ENCODE results near the gene KBTBD12. TPM values are rescaled to one million over a fixed set of nuclear protein-coding genes. Genes with fewer than 3 reads are reported as not detected.

KBTBD12 gene
- total and polyA plus RNA-seq, 2 donors (not counting 1 experiment from before 2014, with no cell fraction given): not detected

GRCh38 chr3:127999509-128000106 is 84.6 kb downstream of the KBTBD12 start:
- H3K79me2 ChIP-seq (ENCODE audit: control insufficient read depth, insufficient read depth, low read length): no peaks in the 10 kb centered on the region
- H3K27me3 ChIP-seq (ENCODE audit: control insufficient read depth, insufficient read depth, low read length): peaks cover 16% of the 10 kb centered on the region
- no peak overlapping the region for H3K9ac ChIP-seq (ENCODE audit: insufficient read depth, low read length)
- no peaks in the 10 kb centered on the region for H3K36me3 ChIP-seq (ENCODE audit: control insufficient read depth, insufficient read depth, low read length)
- TF ChIP-seq CTCF (conservative IDR thresholded peaks at IDR 0.05 in 1 of 2, IDR thresholded peaks at IDR 0.05 in 1 of 2; ENCODE audit: low read depth in 1 of 2, low read length in 2 of 2): no peak
- TF ChIP-seq EZH2 (IDR thresholded peaks at IDR 0.05; ENCODE audit: low read length, missing control alignments): no peak
- H3K27ac ChIP-seq (ENCODE audit: insufficient read depth, low read length): no peak overlapping the region
- no peak overlapping the region for H3K4me3 ChIP-seq (replicated peaks in 1 of 4; ENCODE audit: control extremely low read depth in 1 of 4, insufficient read depth in 1 of 4, low read depth in 3 of 4, low read length in 4 of 4)
- H3K4me1 ChIP-seq (ENCODE audit: control insufficient read depth, extremely low read depth, insufficient read depth, low read length): no peaks in the 10 kb centered on the region
- no peaks in the 10 kb centered on the region for H3K9me3 ChIP-seq (ENCODE audit: control insufficient read depth, insufficient read depth, low read depth, low read length)
- peak in 1 of 2 donors; percentile 18 for DNase-seq (ENCODE audit: low read depth in 2 of 2)
- H3K4me2 ChIP-seq (ENCODE audit: extremely low read depth, insufficient read depth, low read length): no peak overlapping the region
- H4K20me1 ChIP-seq (ENCODE audit: control insufficient read depth, extremely low read depth, insufficient read depth, low read length): no peaks in the 10 kb centered on the region
- no peak overlapping the region for H2AFZ ChIP-seq (ENCODE audit: low read length)

GRCh38 chr3:128001576-128001975 is 86.5 kb downstream of the KBTBD12 start:
- H3K9me3 ChIP-seq (ENCODE audit: control insufficient read depth, insufficient read depth, low read depth, low read length): no peaks in the 10 kb centered on the region

GRCh38 chr3:128004661-128005060 is 89.6 kb downstream of the KBTBD12 start:
- H4K20me1 ChIP-seq (ENCODE audit: control insufficient read depth, extremely low read depth, insufficient read depth, low read length): no peaks in the 10 kb centered on the region
- peaks cover 10% of the 10 kb centered on the region for H3K27me3 ChIP-seq (ENCODE audit: control insufficient read depth, insufficient read depth, low read length)
- H3K4me1 ChIP-seq (ENCODE audit: control insufficient read depth, extremely low read depth, insufficient read depth, low read length): no peaks in the 10 kb centered on the region
- peak in 1 of 2 donors; percentile 16 for DNase-seq (ENCODE audit: low read depth in 2 of 2)
- H3K4me3 ChIP-seq (replicated peaks in 1 of 4; ENCODE audit: control extremely low read depth in 1 of 4, insufficient read depth in 1 of 4, low read depth in 3 of 4, low read length in 4 of 4): no peak overlapping the region
- H3K27ac ChIP-seq (ENCODE audit: insufficient read depth, low read length): no peak overlapping the region
- no peak for TF ChIP-seq EZH2 (IDR thresholded peaks at IDR 0.05; ENCODE audit: low read length, missing control alignments)
- TF ChIP-seq CTCF (conservative IDR thresholded peaks at IDR 0.05 in 1 of 2, IDR thresholded peaks at IDR 0.05 in 1 of 2; ENCODE audit: low read depth in 1 of 2, low read length in 2 of 2): no peak
- no peak overlapping the region for H3K9ac ChIP-seq (ENCODE audit: insufficient read depth, low read length)
- H3K9me3 ChIP-seq (ENCODE audit: control insufficient read depth, insufficient read depth, low read depth, low read length): no peaks in the 10 kb centered on the region
- no peaks in the 10 kb centered on the region for H3K79me2 ChIP-seq (ENCODE audit: control insufficient read depth, insufficient read depth, low read length)
- no peaks in the 10 kb centered on the region for H3K36me3 ChIP-seq (ENCODE audit: control insufficient read depth, insufficient read depth, low read length)
- H3K4me2 ChIP-seq (ENCODE audit: extremely low read depth, insufficient read depth, low read length): no peak overlapping the region
- H2AFZ ChIP-seq (ENCODE audit: low read length): no peak overlapping the region

More at GRCh38 chr3:128001576-128001975, 86.5 kb downstream of the KBTBD12 start:
- Histone ChIP-seq H3K36me3 (ENCODE audit: control insufficient read depth, insufficient read depth, low read length) (no peaks in the 10 kb centered on the region), H3K79me2 (ENCODE audit: control insufficient read depth, insufficient read depth, low read length) (no peaks in the 10 kb centered on the region), H3K4me1 (ENCODE audit: control insufficient read depth, extremely low read depth, insufficient read depth, low read length) (no peaks in the 10 kb centered on the region), H4K20me1 (ENCODE audit: control insufficient read depth, extremely low read depth, insufficient read depth, low read length) (no peaks in the 10 kb centered on the region), H3K27me3 (ENCODE audit: control insufficient read depth, insufficient read depth, low read length) (peaks cover 16% of the 10 kb centered on the region), H2AFZ (ENCODE audit: low read length) (no peak overlapping the region), H3K9ac (ENCODE audit: insufficient read depth, low read length) (no peak overlapping the region), H3K27ac (ENCODE audit: insufficient read depth, low read length) (no peak overlapping the region), H3K4me2 (ENCODE audit: extremely low read depth, insufficient read depth, low read length) (no peak overlapping the region), H3K4me3 (replicated peaks in 1 of 4; ENCODE audit: control extremely low read depth in 1 of 4, insufficient read depth in 1 of 4, low read depth in 3 of 4, low read length in 4 of 4) (no peak overlapping the region)
- TF ChIP-seq CTCF (conservative IDR thresholded peaks at IDR 0.05 in 1 of 2, IDR thresholded peaks at IDR 0.05 in 1 of 2; ENCODE audit: low read depth in 1 of 2, low read length in 2 of 2) (no peak), EZH2 (IDR thresholded peaks at IDR 0.05; ENCODE audit: low read length, missing control alignments) (no peak)
- no peak for DNase-seq (ENCODE audit: low read depth in 2 of 2)

Data from fibroblast of lung (primary cell).